ENCODE results near the gene TAP1. TPM values are rescaled to one million over a fixed set of nuclear protein-coding genes. Genes with fewer than 3 reads are reported as not detected.

TAP1 gene
- total and polyA plus RNA-seq, 2 of the 8 experiments (the other 6 are each of a cell fraction or from before 2014, with no cell fraction given), result 16.8 to 22.0 TPM

GRCh38 chr6:32857156-32857891 lies 3.8 kb upstream of the TAP1 start:
- WGBS, 2 experiments (ENCODE audit: extremely low coverage in 1 of 2, insufficient coverage in 1 of 2, insufficient read length in 1 of 2, insufficient replicate concordance in 2 of 2, low coverage in 1 of 2, low lambda C conversion rate in 2 of 2, missing lambda C conversion rate in 1 of 2), result 87% methylated on average over 14 of the region's 14 CpGs; no CpG with 5 or more reads in 1 of the 2 experiments
- no peak for TF ChIP-seq CREB1 (IDR thresholded peaks at IDR 0.05)
- no peak for TF ChIP-seq CEBPB (IDR thresholded peaks at IDR 0.05; ENCODE audit: low read depth, low read length)
- TF ChIP-seq SP4 (IDR thresholded peaks at IDR 0.05; ENCODE audit: low read length), result no peak
- TF ChIP-seq MAFK (IDR thresholded peaks at IDR 0.05; ENCODE audit: low read depth, low read length), result no peak
- TF ChIP-seq TAF7 (optimal IDR thresholded peaks at IDR 0.05; ENCODE audit: borderline replicate concordance, low read depth, low read length), result no peak
- TF ChIP-seq GTF2F1 (IDR thresholded peaks at IDR 0.05; ENCODE audit: borderline replicate concordance, low read depth, low read length), result no peak
- TF ChIP-seq SIRT6 (IDR thresholded peaks at IDR 0.05; ENCODE audit: low read length), result no peak
- no peak for TF ChIP-seq EP300 (IDR thresholded peaks at IDR 0.05; ENCODE audit: borderline replicate concordance in 1 of 2, low read depth in 2 of 2, low read length in 2 of 2)
- no peak for TF ChIP-seq JUND (IDR thresholded peaks at IDR 0.05; ENCODE audit: low read length)
- no peak for TF ChIP-seq CHD2 (IDR thresholded peaks at IDR 0.05; ENCODE audit: low read length)
- no peak for TF ChIP-seq SIX5 (IDR thresholded peaks at IDR 0.05; ENCODE audit: low read depth, low read length)
- no peak for TF ChIP-seq SUZ12 (IDR thresholded peaks at IDR 0.05; ENCODE audit: low read length)
- no peak for TF ChIP-seq MAX (IDR thresholded peaks at IDR 0.05)
- TF ChIP-seq BRCA1 (IDR thresholded peaks at IDR 0.05; ENCODE audit: low read depth, low read length), result no peak
- FAIRE-seq, result no peak
- H3K23me2 ChIP-seq (ENCODE audit: low read depth, low read length), result peaks cover 13% of the 10 kb centered on the region
- no peak overlapping the region for H3K4ac ChIP-seq (replicated peaks; ENCODE audit: insufficient read length, low read depth, low read length)
- no peak overlapping the region for H2BK120ac ChIP-seq (replicated peaks; ENCODE audit: low read depth, low read length)
- H3K56ac ChIP-seq (replicated peaks; ENCODE audit: insufficient read length, low read depth, low read length), result no peak overlapping the region
- no peak overlapping the region for H2BK5ac ChIP-seq (ENCODE audit: low read depth, low read length)
- no peaks in the 10 kb centered on the region for H3K79me1 ChIP-seq (ENCODE audit: low read depth, low read length)
- no peak overlapping the region for H3K23ac ChIP-seq (ENCODE audit: insufficient read length)
- no peaks in the 10 kb centered on the region for H3K9me3 ChIP-seq (ENCODE audit: insufficient read depth in 2 of 2, low read depth in 1 of 2, low read length in 1 of 2)
- H2AK5ac ChIP-seq (ENCODE audit: low read depth, low read length), result no peak overlapping the region
- H4K8ac ChIP-seq (ENCODE audit: extremely low read depth, insufficient read depth, low read length), result no peak overlapping the region
- no peak overlapping the region for H2BK15ac ChIP-seq (ENCODE audit: low read length)
- DNase-seq (ENCODE audit: low read depth in 1 of 2, low spot score in 2 of 2), result no peak
- no peaks in the 10 kb centered on the region for H3K79me2 ChIP-seq (ENCODE audit: control insufficient read depth in 1 of 2, insufficient read depth in 2 of 2, low read length in 2 of 2)
- H3K27ac ChIP-seq (ENCODE audit: low read depth, low read length), result no peak overlapping the region
- no peak overlapping the region for H3K18ac ChIP-seq (ENCODE audit: extremely low read depth, low read length)
- H4K91ac ChIP-seq (replicated peaks; ENCODE audit: insufficient read length, low read length), result no peak overlapping the region
- no peak overlapping the region for H3K14ac ChIP-seq (ENCODE audit: insufficient read length)
- peaks cover 3 to 29% (median 26%) of the 10 kb centered on the region in 4 experiments for H3K27me3 ChIP-seq (replicated peaks in 1 of 4; ENCODE audit: control insufficient read depth in 3 of 4, extremely low read depth in 1 of 4, insufficient read depth in 3 of 4, low read length in 3 of 4)
- H3K4me1 ChIP-seq (replicated peaks in 1 of 4; ENCODE audit: control insufficient read depth in 3 of 4, insufficient read depth in 4 of 4, low read length in 3 of 4), result peaks cover 0 to 6% (median 1%) of the 10 kb centered on the region in 4 experiments; a peak in 6 of 7 replicates
- no peak overlapping the region for H3K4me2 ChIP-seq (ENCODE audit: insufficient read depth in 1 of 2, low read depth in 2 of 2, low read length in 2 of 2)
- H2BK20ac ChIP-seq (ENCODE audit: low read length), result no peak overlapping the region
- no peak overlapping the region for H3K9ac ChIP-seq (replicated peaks in 1 of 4; ENCODE audit: extremely low read depth in 1 of 4, low read depth in 3 of 4, low read length in 3 of 4)
- H4K20me1 ChIP-seq (replicated peaks in 1 of 2; ENCODE audit: control insufficient read depth in 1 of 2, insufficient read depth in 2 of 2, low read length in 2 of 2), result no peaks in the 10 kb centered on the region
- ChIA-PET POLR2A (ENCODE audit: partially characterized antibody) (interaction anchor here (1.2 to 2.6 kb wide), 2 partner anchors 18 to 114 kb away, joined by 4 to 10 read pairs; partner anchors contain the start of gene TAP2), CTCF (ENCODE audit: partially characterized antibody) (interaction anchor here (0.8 to 19.9 kb wide), 8 partner anchors 11 to 612 kb away, joined by 3 to 402 read pairs (median 5); partner anchors contain the start of genes BRD2, HLA-DMA, PSMB8 and TAP2)
- H2AFZ ChIP-seq (ENCODE audit: low read length), result no peak overlapping the region
- H4K5ac ChIP-seq (ENCODE audit: insufficient read length, low read depth, low read length), result no peak overlapping the region
- no peaks in the 10 kb centered on the region for H3K36me3 ChIP-seq (ENCODE audit: control insufficient read depth in 2 of 4, insufficient read depth in 4 of 4, low read length in 3 of 4)
- H3K4me3 ChIP-seq (ENCODE audit: extremely low read depth in 1 of 4, insufficient read depth in 2 of 4, low read depth in 3 of 4, low read length in 4 of 4), result no peak overlapping the region
- no peak overlapping the region for H2BK12ac ChIP-seq (ENCODE audit: low read depth, low read length)

Measured in H1 (cell line).